Inferior parietal cortex (tissue), 1 donor: Measurements from ENCODE around the gene SLC8A1.

ENCODE experiments used
- DNase-seq: peaks from one replicate; pipeline ENCODE4 v3.0.0-alpha.2; 2016; ENCODE audit errors: extremely low spot score

The SLC8A1 gene

DNA sequence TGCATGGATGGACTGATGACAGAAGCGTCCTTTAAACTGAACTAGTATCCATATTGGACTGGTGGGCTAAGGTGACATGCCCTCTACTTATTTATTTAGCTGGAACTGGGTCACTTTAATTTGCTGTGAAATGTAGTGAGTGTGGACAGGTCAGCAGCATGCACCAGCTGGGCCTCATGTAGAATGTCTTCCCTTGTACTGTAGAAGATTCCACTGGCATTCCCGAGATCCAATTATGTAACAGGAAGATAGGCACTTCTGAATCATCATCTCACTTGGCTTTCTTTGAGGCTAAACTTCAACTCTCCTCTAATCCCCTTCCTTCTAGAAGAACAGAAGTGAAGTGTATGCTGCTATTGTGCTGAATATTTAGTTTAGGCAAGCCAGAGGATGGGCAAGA, 296.2 kb downstream of the SLC8A1 start:
- DNase-seq: no peak

GRCh38 chr2:40150266-40150665, 301.6 kb downstream of the SLC8A1 start:
- DNase-seq: no peak

- no peak for DNase-seq
These were observed 303.6 kb downstream of the SLC8A1 start for GRCh38 chr2:40148334-40148733.

- no peak for DNase-seq
These were observed 304.5 kb downstream of the SLC8A1 start for GRCh38 chr2:40147360-40147759.

DNA sequence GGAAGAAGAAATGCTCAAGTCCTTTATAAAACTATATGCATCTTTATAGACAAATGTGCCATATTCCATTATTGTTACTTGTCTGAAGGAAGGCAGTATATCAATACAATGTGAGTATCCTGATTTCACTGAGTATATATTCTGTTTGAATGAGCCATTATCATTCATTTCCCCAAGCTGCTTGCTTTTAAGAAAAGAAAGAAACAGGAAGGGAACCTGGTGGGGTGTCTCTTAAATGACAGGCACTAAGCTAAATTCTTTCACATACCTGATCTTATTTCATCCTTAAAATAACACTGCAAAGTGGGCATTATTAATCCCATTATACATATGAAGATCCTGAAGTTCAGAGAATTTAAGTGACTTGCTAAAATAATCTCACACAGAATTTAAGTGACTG, 307.9 kb downstream of the SLC8A1 start:
- DNase-seq: no peak

DNA sequence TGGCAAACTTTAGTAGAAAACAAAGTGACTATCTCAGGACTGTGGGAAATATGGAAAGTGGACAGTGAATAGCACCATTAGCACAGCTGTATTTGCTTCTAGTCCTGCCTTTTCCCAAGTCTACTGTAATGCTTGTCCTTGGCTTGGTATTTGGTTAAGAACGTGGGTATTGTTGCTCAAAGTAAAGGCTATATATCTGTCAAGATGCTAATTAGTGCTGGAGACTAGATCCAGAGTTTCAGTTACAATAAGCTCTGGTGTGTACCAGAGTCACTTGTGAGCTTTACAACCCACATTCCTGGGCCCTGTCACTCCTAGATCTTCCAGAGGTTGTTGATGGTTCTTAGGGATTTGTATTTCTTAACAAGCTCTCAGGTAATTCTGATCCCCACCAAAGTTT, 313.6 kb downstream of the SLC8A1 start:
- DNase-seq: no peak

- no peak for DNase-seq
These were observed 320.7 kb downstream of the SLC8A1 start for GRCh38 chr2:40131081-40131704.

- DNase-seq: no peak
These were observed 321.5 kb downstream of the SLC8A1 start for GRCh38 chr2:40130251-40130994.

- DNase-seq: no peak
These were observed 322.2 kb downstream of the SLC8A1 start for GRCh38 chr2:40129725-40130124.

GRCh38 chr2:40128796-40129195, 323.1 kb downstream of the SLC8A1 start:
- DNase-seq: no peak

DNA sequence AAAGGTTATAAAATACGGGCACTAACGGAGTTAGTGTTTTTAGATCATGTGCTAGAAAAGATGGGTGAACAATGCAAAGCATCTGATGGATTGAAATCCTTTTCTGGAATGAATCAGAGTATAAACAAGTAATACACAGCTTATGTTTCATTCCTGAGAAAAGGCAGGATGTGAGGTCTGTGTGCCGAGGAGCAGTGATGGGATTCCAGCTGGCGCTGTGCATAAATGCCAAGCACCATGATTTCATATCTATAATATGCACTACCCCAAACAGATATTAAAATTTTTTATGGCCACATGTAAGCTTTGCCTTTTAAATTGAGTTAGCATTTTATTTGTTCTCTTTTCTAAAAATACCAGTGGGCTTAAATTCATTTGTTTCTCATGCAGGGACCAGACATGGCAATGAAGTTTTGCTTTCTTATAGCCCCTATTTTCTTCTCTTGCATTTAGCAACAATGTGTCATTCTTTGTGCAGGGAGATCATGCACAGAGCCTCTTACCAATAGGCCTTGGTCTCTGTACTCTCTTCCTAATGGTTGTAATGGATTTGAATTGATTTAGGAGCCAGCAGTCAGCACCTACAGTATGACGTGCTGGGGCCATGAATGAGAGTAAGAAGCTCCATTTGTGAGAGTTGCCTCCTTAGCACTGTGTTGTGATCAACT, 323.9 kb downstream of the SLC8A1 start:
- DNase-seq: no peak

- no peak for DNase-seq
These were observed 324.7 kb downstream of the SLC8A1 start for GRCh38 chr2:40127146-40127545.

DNA sequence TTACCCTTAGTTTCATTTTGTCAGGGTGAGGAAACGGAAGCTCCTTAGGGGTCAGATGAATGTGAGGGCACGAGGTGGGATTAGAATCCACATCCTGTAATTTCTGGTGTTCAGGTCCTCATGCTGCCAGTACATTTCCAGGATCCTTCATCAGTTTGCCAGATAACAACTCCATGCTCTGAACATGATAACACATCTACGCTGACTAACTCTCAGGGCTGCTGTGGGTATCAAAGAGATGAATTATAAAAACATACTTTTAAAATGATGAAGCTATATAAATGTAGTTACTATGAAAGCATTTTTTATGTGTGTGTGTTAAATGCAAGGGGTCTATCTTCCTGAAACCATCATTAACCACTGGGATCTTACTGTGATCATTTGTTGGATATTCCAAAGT, 325.9 kb downstream of the SLC8A1 start:
- no peak for DNase-seq

GRCh38 chr2:40123746-40124145, 328.1 kb downstream of the SLC8A1 start:
- DNase-seq: no peak

DNA sequence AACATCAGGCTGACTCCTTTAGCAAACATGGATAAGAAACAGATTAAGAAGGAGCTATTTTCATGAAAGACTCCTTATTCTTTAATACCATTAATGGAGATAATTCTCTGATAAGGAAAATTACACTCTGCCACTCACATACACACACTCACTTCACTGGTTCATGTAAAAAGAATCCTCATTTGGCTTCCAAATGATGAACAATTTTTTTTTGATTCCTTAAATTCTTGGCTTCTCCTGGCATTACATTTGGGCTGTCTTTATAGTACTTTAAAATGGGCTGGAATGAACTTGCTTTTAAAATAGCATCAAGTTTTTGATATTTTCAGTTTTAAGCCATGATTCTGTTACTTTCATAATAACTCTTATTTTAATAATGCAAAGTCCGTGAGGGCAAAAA, 328.6 kb downstream of the SLC8A1 start:
- DNase-seq: no peak

DNA sequence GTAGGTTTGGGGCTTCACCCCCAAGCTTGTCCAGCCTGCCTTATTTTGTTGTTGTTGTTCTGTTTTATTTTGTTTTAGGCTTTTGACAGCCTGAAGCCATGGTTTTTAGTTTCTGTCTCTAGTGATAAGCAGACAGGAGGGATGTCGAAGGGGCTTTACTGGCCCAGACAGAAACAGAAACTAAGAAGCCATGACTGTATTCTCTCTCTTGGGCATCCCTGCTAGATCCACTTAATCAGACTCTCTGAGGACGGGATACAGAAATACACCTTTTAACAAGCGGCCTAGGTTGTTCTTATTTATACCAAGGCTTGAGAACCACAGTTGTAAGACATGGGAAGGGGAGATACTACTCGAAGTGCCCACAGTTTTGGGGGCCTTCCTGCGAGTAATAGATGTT, 330.9 kb downstream of the SLC8A1 start:
- no peak for DNase-seq

DNA sequence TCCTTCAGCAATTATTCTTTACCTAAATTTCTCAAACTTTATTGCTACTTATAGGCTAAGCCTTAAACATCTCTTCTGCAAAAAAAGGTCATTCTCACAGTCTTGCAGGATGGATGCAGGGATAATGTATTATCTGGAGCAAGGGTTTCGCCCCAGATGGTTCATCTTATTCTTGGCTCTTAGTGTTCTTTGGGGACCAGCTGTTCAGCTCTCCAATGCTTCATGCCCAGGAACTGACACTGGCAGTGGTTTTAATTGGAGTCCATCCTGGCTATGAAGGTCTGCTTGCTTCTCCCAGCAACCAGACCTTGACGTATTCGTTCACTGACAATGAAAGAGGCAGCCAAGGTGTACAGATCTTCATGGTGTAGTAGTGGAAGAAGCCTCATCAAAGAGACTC, 331.9 kb downstream of the SLC8A1 start:
- no peak for DNase-seq

GRCh38 chr2:40118622-40119021, 333.3 kb downstream of the SLC8A1 start:
- DNase-seq: no peak

- no peak for DNase-seq
These were observed 336.0 kb downstream of the SLC8A1 start for GRCh38 chr2:40115894-40116293.

DNA sequence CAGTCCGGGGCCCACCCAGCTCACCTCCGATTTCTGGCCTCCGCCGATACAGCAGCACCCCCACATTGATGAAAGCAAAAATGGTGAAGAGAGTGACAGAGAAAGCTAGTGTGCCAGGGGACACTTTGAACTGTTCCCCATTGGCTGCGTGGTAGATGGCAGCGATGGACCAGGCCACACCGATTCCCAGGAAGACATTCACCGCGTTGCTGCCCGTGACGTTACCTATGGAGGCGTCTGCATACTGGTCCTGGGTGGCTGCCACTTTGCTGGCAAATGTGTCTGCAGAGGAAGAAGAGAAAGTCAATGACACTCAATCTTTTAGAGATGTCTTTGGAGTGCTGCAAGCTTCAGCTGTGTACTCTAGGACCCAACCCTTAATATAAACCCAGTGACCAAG, 336.5 kb downstream of the SLC8A1 start:
- DNase-seq: no peak

- no peak for DNase-seq
These were observed 337.9 kb downstream of the SLC8A1 start for GRCh38 chr2:40113997-40114396.

DNA sequence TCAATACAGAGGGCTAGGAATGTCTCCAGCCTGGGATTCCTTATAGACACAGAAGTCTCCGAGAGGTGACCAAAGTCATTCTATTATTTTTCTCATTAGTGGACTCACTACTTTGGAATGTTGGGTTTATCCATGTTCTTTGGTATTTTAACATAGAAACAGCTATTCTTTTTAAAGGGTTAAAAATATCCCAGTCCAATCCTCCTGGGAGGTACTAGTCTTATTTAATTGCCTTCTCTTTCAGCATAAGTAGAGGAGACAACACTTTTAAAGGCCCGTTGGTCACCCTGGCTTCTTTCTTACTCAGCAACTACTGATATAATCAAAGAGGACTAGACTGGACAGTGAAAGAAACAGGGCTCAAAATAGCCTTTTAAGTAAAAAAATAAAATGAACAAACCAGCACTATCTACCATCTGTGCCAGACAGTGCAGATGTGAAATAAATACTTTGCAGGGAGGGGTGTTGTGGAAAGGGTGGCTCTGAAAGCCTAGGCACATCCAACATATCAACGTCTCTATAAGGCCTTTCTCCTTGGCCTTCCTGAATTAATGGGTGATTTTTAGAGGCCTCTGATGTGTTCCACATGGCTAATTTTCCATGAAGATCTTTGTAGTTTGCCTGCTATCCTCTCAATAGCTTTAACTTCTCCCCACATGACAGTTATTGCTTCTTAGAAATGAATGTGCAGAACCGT, 338.5 kb downstream of the SLC8A1 start:
- DNase-seq: no peak

DNA sequence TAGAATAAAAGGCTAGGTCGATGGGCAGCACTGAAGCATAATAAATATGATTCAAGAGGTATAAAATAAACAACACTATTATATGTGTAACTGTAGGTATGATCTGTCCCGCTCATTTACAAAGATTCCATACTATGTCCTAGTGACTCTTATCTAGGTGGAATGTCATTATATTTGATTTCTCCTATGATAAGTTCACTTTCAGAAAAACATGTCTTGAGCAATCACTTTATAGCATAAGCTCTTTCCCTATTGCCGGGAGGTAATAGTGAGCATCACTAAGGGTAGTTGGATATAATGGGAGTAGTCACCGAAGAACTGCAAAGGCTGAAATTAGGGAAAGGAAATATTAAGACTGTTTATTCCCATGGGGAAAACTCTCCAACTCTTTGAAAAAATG, 342.5 kb downstream of the SLC8A1 start:
- DNase-seq: no peak
